ENCODE measurements around the gene GEMIN2.
"Not testable (repeated sequence)": the region's sequence is repeated elsewhere in the genome, so short reads cannot be mapped to it uniquely, and the experiment has no call there.

Gene GEMIN2

GRCh38 chr14:39180553-39180952 is 66.4 kb downstream of the GEMIN2 start:
- DNase-seq = no peak

- DNase-seq = no peak
Measured at GRCh38 chr14:39181026-39181692, 67.0 kb downstream of the GEMIN2 start.

GRCh38 chr14:39181693-39182047 is 67.5 kb downstream of the GEMIN2 start:
- no peak for DNase-seq

GRCh38 chr14:39182770-39183684 is 68.9 kb downstream of the GEMIN2 start:
- DNase-seq = no peak

GRCh38 chr14:39183685-39184003 is 69.5 kb downstream of the GEMIN2 start:
- DNase-seq = not testable (repeated sequence)

GRCh38 chr14:39184628-39185255 is 70.6 kb downstream of the GEMIN2 start:
- DNase-seq = no peak

GRCh38 chr14:39185256-39186049 is 71.3 kb downstream of the GEMIN2 start:
- DNase-seq = no peak

Data from T1000 (cell line).